GM12864 (cell line): Measurements from ENCODE around the gene TXNL1.

ENCODE experiments used
- DNase-seq: peaks from one replicate; pipeline ENCODE4 v3.0.0-alpha.2; 2011; ENCODE audit warnings: low read depth
- H3K4me3 ChIP-seq: 2 replicates; pipeline ENCODE4 v1.5.1; 2011; ENCODE audit warnings: mild to moderate bottlenecking, low read depth, low read length, control low read depth
- TF ChIP-seq, protein P1 (sequence below): IDR thresholded peaks from 2 replicates; pipeline ENCODE4 v1.5.1; 2011; ENCODE audit warnings: low read depth, mild to moderate bottlenecking, moderate library complexity, low read length, control low read depth, inconsistent platforms; ENCODE audit errors: missing control alignments

TXNL1 gene

DNA sequence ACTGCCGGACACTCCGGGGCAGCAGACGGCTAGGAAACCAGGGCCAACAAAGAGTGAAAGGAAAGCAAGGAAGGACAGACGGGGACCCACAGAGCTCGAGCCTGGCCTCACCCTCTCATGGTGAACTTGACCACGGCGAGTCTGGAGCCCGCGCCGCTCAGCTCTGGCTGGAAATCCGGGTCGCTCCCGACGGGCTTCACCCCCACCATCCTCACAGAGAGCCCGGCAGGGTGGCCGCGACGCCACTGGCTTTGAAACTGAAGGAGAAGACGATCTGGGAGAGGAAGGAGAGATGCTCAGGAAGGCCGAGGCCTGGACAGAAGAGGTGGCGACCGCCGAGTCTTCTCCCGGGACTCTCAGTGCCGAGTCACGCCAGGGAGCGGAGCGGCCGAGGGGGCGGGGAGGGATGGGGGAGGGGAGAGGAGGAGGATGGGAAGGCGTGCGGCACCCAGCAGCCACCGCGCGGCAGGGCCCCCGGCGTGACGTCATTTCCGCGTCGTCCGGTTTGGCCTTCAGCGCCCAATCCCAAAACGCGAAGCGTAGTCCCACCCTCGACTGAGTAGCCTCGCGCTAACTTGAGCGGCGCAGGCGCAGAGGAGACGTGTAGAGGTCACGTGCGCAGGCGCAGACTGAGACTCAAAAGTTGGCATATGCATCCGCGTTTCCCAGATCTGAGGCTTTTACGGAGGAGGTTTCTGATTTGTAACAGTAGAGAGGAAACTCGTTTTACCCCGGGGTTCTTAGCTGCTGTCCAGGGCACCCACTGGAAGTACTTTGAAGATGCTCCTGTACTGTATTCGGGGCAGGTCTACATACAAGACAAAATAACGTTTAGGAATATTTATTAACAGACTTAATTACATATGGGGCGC lies at the start of gene TXNL1:
Gene TXNL1, minus strand, starts transcription at position 361 of the 872 bp plus-strand sequence. Its CDS starts 152 bp downstream, at position 209.
- H3K4me3 ChIP-seq = peak within 1 kb of the TSS; percentile 80
- TF ChIP-seq, protein P1, sequence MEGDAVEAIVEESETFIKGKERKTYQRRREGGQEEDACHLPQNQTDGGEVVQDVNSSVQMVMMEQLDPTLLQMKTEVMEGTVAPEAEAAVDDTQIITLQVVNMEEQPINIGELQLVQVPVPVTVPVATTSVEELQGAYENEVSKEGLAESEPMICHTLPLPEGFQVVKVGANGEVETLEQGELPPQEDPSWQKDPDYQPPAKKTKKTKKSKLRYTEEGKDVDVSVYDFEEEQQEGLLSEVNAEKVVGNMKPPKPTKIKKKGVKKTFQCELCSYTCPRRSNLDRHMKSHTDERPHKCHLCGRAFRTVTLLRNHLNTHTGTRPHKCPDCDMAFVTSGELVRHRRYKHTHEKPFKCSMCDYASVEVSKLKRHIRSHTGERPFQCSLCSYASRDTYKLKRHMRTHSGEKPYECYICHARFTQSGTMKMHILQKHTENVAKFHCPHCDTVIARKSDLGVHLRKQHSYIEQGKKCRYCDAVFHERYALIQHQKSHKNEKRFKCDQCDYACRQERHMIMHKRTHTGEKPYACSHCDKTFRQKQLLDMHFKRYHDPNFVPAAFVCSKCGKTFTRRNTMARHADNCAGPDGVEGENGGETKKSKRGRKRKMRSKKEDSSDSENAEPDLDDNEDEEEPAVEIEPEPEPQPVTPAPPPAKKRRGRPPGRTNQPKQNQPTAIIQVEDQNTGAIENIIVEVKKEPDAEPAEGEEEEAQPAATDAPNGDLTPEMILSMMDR = no peak
- DNase-seq = peak; percentile 95

DNA sequence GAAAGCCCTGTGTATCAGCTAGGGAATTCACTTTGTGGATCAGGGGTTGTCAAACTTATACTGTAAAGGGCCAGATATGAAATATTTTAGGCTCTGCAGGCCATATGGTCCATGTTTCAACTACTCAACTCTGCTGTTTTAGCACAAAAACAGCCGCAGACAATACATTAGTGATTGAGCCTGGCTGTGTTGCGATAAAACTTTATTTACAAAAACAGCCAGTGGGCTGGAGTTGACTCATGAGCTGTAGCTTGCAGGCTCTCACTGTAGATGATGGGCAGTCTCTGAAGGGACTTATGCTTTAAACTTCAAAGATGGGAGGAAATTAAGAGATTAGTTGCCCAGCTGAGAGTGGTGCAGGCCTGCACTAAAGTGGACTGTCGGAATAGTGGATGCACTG lies 45.9 kb upstream of the TXNL1 start:
- no peak overlapping the region for H3K4me3 ChIP-seq
- DNase-seq = no peak
- TF ChIP-seq, protein P1 = no peak

DNA sequence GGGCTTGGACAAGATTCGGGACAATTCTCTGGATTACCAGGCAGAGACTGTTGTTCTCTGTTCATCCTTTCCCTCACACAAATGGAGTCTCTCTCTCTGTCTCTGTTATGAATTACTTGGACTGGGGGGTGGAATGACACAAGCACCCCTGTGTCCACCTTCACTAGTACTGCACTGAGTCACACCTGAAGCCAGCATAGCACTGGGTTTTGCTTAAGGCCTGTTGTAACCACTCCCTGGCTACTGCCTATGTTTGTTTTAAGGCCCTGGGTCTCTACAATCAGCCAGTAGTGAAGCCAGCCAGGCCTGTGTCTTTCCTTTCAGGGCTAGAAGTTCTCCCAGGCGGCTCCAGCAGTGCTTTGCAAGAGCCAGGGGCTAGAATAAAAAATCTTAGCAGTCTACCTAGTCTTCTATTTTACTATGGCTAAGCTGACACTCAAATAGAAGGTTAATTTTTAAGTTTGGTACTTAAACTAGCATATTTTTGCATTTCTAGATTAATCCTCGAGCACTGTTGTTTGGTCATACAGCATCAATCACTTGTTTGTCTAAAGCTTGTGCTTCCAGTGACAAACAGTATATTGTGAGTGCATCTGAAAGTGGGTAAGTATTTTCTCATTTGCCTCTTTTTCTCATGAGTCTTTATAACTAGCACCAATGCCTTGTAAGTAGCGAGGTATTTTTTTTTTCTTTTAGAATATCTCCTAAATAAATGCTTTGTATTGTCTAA lies 40.6 kb upstream of the TXNL1 start:
- DNase-seq = no peak
- H3K4me3 ChIP-seq = no peak overlapping the region
- TF ChIP-seq, protein P1 = no peak

DNA sequence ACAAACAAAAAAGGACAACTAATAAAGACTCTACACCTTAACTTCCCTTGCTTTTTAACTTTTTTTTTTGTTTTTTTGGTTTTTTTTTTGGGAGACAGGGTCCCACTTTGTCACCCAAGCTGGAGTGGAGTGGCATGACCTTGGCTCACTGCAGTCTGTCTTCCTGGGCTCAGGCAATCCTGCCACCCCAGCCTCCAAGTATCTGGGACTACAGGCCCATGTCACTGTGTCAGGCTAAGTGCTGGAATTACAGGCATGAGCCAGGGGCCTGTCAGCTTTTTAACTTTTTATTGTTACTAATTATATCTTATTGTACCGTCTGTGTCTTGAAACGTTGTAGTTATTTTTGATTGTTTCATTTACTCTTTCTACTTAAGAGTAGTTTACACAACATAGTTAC lies 38.2 kb upstream of the TXNL1 start:
- TF ChIP-seq, protein P1 = no peak
- no peak overlapping the region for H3K4me3 ChIP-seq
- no peak for DNase-seq

DNA sequence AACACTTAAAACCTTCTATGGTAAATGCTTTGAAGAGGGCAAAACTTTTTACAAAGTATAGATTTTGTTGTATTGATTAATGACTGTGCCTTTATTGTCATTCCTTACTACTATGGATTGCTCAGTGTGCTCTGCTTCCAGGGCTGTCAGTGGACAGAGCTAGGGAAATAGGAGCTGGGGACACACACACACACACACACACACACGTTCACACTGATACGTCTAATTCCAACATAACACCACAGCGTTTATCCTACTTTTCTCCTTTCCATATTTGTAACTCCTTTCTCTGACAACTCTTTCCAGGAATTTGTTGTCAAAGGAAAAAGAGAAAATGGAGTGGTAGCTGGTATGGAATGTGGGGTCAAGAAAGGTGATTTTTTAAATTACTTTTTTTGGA lies 34.6 kb upstream of the TXNL1 start:
- no peak overlapping the region for H3K4me3 ChIP-seq
- TF ChIP-seq, protein P1 = no peak
- no peak for DNase-seq

DNA sequence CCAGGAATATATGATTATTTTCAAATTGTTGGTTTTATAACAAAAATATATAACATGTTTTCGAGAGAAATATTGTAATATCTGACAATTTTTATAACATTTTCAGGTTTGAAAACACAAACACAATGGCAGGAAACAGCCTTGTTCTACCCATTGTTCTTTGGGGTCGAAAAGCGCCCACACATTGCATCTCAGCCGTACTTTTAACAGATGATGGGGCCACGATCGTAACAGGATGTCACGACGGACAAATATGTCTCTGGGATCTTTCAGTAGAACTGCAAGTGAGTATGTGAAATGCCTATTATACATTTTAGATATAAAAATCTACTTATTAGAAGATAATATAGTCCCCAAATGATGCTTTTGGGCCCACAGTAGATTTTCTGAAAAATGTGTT lies 34.0 kb upstream of the TXNL1 start:
- TF ChIP-seq, protein P1 = no peak
- no peak overlapping the region for H3K4me3 ChIP-seq
- no peak for DNase-seq
